Esophagus muscularis mucosa (tissue), 4 donors: ENCODE data around the gene AACS. TPM values are rescaled to one million over a fixed set of nuclear protein-coding genes. Genes with fewer than 3 reads are reported as not detected.
"Not testable (repeated sequence)": the region's sequence is repeated elsewhere in the genome, so short reads cannot be mapped to it uniquely, and the experiment has no call there.

ENCODE experiments used
- DNase-seq: peaks from one replicate; pipeline ENCODE4 v3.0.0-alpha.2; 2017; ENCODE audit errors: extremely low spot score
- H3K27ac ChIP-seq, 4 donors: fragments of 200-600 bp; sonication (generic); replicated peaks in 1 of 4; 1 replicate in 3 of 4; 2 replicates in 1 of 4; pipeline ENCODE4 v1.5.1; 2016 to 2019; ENCODE audit warnings: mild to moderate bottlenecking in 1 of 4
- H3K27me3 ChIP-seq, 4 donors: fragments of 200-600 bp; sonication (generic); one replicate each; pipeline versions ENCODE4 v1.5.1 to v1.6.0; 2016 to 2019
- H3K36me3 ChIP-seq, 4 donors: fragments of 200-600 bp; sonication (generic); one replicate each; pipeline ENCODE4 v1.5.1; 2016 to 2019
- H3K4me1 ChIP-seq, 4 donors: fragments of 200-600 bp; sonication (generic); one replicate each; pipeline ENCODE4 v1.5.1; 2016 to 2019
- H3K4me3 ChIP-seq, 4 donors: fragments of 200-600 bp; sonication (generic); 1 replicate in 2 of 4; 2 replicates in 2 of 4; pipeline ENCODE4 v1.5.1; 2016 to 2019; ENCODE audit warnings: mild to moderate bottlenecking in 4 of 4, moderate library complexity in 1 of 4
- H3K9me3 ChIP-seq, 4 donors: fragments of 200-600 bp; sonication (generic); 1 replicate in 3 of 4; 2 replicates in 1 of 4; pipeline ENCODE4 v1.5.1; 2016 to 2019
- CTCF ChIP-seq, 3 experiments: fragments of 200-600 bp in 2 of 3; fragments of 450-650 bp in 1 of 3; sonication (generic) in 2 of 3; IDR thresholded peaks; one replicate each; pipeline ENCODE4 v1.5.1; 2017 to 2019; ENCODE audit warnings: antibody characterized with exemption in 3 of 3, mild to moderate bottlenecking in 2 of 3, moderate library complexity in 1 of 3
- EP300 ChIP-seq: sonication (generic); formaldehyde crosslinking; IDR thresholded peaks from one replicate; pipeline ENCODE4 v1.6.1; 2017; ENCODE audit warnings: antibody characterized with exemption
- POLR2A ChIP-seq: fragments of 450-650 bp; IDR thresholded peaks from one replicate; pipeline ENCODE4 v1.6.1; 2017; ENCODE audit warnings: antibody characterized with exemption, moderate library complexity, mild to moderate bottlenecking, low read depth
- POLR2AphosphoS5 ChIP-seq, 2 donors: sonication (generic); formaldehyde crosslinking; IDR thresholded peaks; one replicate each; pipeline ENCODE4 v1.6.1; 2017; ENCODE audit warnings: antibody characterized with exemption in 2 of 2
- WGBS: methylation state at CpG from one replicate; pipeline ENCODE4 v1.1.5; 2018; 5-methylcytosine and 5-hydroxymethylcytosine counted together
- intact Hi-C: fragments of 100-400 bp; cut with DNase I; formaldehyde crosslinking; loops from one replicate; pipeline ENCODE4 v1.15.1; 2023
- total RNA-seq, 4 donors: library from RNA; depleted of rRNA; stranded (reverse); fragments of >200 nt; gene quantifications; one replicate each; pipeline versions ENCODE4 v1.1.0 to v1.2.1, GENCODE V29; 2016

Gene AACS
- total RNA-seq, 4 donors from 2014 or later = 10.2 to 16.7 (median 13.9) TPM

DNA sequence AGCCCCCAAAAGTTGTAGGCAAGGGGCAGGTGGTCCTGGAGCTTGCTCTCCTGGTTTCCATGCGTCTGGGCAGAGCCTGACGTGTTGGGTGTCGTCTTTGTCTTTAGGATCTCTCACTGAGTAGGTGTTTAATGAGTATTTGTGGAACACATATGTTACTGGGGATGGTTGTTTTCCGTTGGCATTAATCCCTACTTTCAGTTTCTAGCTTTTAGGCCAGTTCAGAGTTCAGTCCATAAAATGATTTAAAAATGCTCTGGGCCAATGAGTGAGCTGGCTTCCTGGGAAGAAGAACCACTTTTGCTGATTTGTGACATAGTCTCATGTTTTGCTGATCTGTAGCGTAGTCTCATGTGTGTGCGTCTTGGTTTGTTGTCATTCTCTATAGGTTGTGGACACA, 10.9 kb downstream of the AACS start:
- 94% methylated on average over 6 of the region's 6 CpGs for WGBS
- Histone ChIP-seq H3K4me1 (no peaks in the 10 kb centered on the region), H3K27me3 (no peaks in the 10 kb centered on the region), H3K36me3 (peaks cover 19 to 85% (median 38%) of the 10 kb centered on the region in 4 donors), H3K9me3 (no peaks in the 10 kb centered on the region), H3K27ac (no peak overlapping the region), H3K4me3 (no peak overlapping the region)
- intact Hi-C loops = no loop called here
- TF ChIP-seq POLR2AphosphoS5 (IDR thresholded peaks at IDR 0.05) (no peak), CTCF (IDR thresholded peaks at IDR 0.05) (no peak), POLR2A (no peak), EP300 (no peak)
- no peak for DNase-seq

GRCh38 chr12:125079084-125079483, 13.8 kb downstream of the AACS start:
- TF ChIP-seq POLR2AphosphoS5 (IDR thresholded peaks at IDR 0.05) (no peak), POLR2A (no peak), EP300 (no peak), CTCF (IDR thresholded peaks at IDR 0.05) (no peak)
- Histone ChIP-seq H3K9me3 (no peaks in the 10 kb centered on the region), H3K27ac (no peak overlapping the region), H3K36me3 (peaks cover 22 to 91% (median 36%) of the 10 kb centered on the region in 4 donors), H3K27me3 (no peaks in the 10 kb centered on the region), H3K4me3 (no peak overlapping the region), H3K4me1 (no peaks in the 10 kb centered on the region)
- 90% methylated on average over 8 of the region's 10 CpGs for WGBS
- intact Hi-C loops = no loop called here
- no peak for DNase-seq

DNA sequence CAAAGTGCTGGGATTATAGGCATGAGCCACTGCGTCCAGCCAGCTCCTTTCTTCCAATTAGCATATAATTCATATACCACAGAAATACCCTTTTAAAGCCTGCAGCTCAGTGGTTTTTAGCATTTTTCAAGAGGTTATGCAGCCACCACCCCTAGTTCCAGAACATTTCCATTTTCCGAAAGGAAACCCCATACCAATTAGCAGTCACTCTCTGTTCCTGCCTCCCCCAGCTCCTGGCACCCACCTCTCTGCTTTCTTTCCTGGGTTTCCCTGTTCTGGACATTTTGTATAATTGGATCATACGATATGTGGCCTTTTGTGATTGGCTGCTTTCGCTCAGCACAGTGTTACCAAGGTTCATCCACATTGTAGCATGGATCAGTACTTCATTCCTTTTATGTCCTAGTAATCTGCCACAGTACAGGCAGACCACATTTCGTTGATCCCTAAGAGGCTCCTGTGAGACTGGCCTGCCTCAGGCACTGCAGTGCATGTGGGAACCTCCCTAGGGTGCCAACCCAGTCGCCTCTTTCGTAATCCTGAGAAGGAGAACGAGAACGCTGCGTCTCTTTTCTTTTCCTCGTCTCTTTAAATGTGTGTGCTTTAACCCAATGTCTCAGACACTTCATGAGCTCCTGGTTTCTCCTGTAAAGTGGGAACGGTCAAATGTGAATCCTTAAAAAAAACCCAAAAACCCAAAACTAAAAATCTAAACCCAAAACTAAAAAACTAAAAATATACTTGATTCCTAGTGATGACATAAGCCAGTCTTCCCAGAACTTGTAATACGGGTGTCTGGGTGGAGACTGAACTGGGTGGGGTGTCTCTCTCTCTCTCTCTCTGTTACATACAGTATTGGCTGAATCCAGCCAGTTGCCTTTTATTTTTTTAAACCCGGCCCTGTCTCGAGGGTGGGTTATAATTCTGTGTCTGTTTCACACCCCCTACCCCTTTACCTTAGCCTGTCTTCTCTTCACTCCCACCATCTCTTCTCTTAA, 14.7 kb downstream of the AACS start:
- TF ChIP-seq POLR2AphosphoS5 (IDR thresholded peaks at IDR 0.05) (peak in 1 of 2 donors; percentile 30), EP300 (no peak)
- peaks cover 24 to 93% (median 42%) of the 10 kb centered on the region in 4 donors for H3K36me3 ChIP-seq
- DNase-seq = no peak
- WGBS = 88% methylated on average over 15 of the region's 15 CpGs
- intact Hi-C loops = no loop called here
- H3K27ac ChIP-seq = peak overlapping the region in 2 of 4 donors; percentile 20 to 30
- H3K9me3 ChIP-seq = no peaks in the 10 kb centered on the region
- no peaks in the 10 kb centered on the region for H3K27me3 ChIP-seq
- H3K4me1 ChIP-seq = no peaks in the 10 kb centered on the region
- H3K4me3 ChIP-seq = no peak overlapping the region

GRCh38 chr12:125081427-125081826, 16.2 kb downstream of the AACS start:
- no peak for DNase-seq
- Histone ChIP-seq H3K4me1 (no peaks in the 10 kb centered on the region), H3K9me3 (no peaks in the 10 kb centered on the region), H3K27ac (no peak overlapping the region), H3K4me3 (no peak overlapping the region), H3K27me3 (no peaks in the 10 kb centered on the region), H3K36me3 (peaks cover 28 to 93% (median 43%) of the 10 kb centered on the region in 4 donors)
- TF ChIP-seq CTCF (IDR thresholded peaks at IDR 0.05) = no peak
- TF ChIP-seq POLR2A = no peak
- no peak for TF ChIP-seq EP300
- no peak for TF ChIP-seq POLR2AphosphoS5 (IDR thresholded peaks at IDR 0.05)
- 95% methylated on average over 11 of the region's 11 CpGs for WGBS
- intact Hi-C loops = no loop called here

DNA sequence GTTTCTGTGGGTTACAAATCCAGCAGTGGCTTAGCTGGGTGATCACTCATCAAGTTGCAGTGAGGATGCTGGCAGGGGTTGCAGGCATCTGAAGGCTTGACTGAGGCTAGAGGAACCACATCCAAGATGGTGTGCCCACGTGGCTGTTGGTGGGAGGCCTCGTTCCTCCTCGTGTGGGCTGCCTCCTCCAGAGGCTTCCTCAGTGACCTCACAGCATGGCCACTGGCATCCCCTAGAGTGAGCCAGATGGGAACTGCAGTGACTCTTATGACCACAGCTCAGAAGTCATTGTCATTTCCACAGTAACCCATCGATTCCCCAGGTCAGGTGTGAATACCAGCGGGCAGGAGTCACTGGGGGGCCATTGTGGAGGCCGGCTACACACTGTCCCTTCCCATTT, 17.8 kb downstream of the AACS start:
- 85% methylated on average over 6 of the region's 6 CpGs for WGBS
- H3K36me3 ChIP-seq = peaks cover 25 to 93% (median 46%) of the 10 kb centered on the region in 4 donors

GRCh38 chr12:125088199-125088598, 23.0 kb downstream of the AACS start:
- WGBS = 76% methylated on average over 6 of the region's 6 CpGs
- H3K9me3 ChIP-seq, H3K27ac ChIP-seq, DNase-seq, intact Hi-C loops, H3K4me3 ChIP-seq, H3K4me1 ChIP-seq, H3K27me3 ChIP-seq: not testable (repeated sequence)
- H3K36me3 ChIP-seq = peaks cover 27 to 93% (median 66%) of the 10 kb centered on the region in 4 donors

More for the DNA sequence above, 17.8 kb downstream of the AACS start:
- H3K9me3 ChIP-seq = no peaks in the 10 kb centered on the region
- TF ChIP-seq CTCF (IDR thresholded peaks at IDR 0.05) (no peak), POLR2AphosphoS5 (IDR thresholded peaks at IDR 0.05) (no peak), POLR2A (no peak), EP300 (no peak)
- no peak overlapping the region for H3K27ac ChIP-seq
- H3K27me3 ChIP-seq = no peaks in the 10 kb centered on the region
- no peaks in the 10 kb centered on the region for H3K4me1 ChIP-seq
- intact Hi-C loops = no loop called here
- DNase-seq = no peak
- H3K4me3 ChIP-seq = no peak overlapping the region
